Left lung (tissue), 10 donors: ENCODE data around the gene FHIT. TPM values are rescaled to one million over a fixed set of nuclear protein-coding genes. Genes with fewer than 3 reads are reported as not detected.

ENCODE experiments used
- ATAC-seq: fragments of 200-7000 bp; cut with Tn5 transposase; one replicate; pipeline ENCODE4 v1.9.1; 2020; ENCODE audit warnings: moderate library complexity
- DNase-seq, 4 donors: peaks; one replicate each; pipeline ENCODE4 v3.0.0-alpha.2; 2013 to 2020
- H3K27ac ChIP-seq, 2 donors: fragments of 200-600 bp; sonication (generic) in 1 of 2; one replicate each; pipeline versions ENCODE4 v1.5.0 to v1.8.0; 2020 to 2021
- H3K27me3 ChIP-seq, 2 donors: fragments of 200-600 bp; sonication (generic) in 1 of 2; one replicate each; pipeline versions ENCODE4 v1.5.0 to v1.8.0; 2020 to 2021
- H3K36me3 ChIP-seq, 2 donors: fragments of 200-600 bp; sonication (generic) in 1 of 2; one replicate each; pipeline versions ENCODE4 v1.5.0 to v1.8.0; 2020 to 2021
- H3K4me1 ChIP-seq, 2 donors: fragments of 200-600 bp; one replicate each; pipeline ENCODE4 v1.8.0; 2021
- H3K4me3 ChIP-seq, 2 donors: fragments of 200-600 bp; sonication (generic) in 1 of 2; one replicate each; pipeline versions ENCODE4 v1.5.0 to v1.8.0; 2020 to 2021; ENCODE audit warnings: mild to moderate bottlenecking in 1 of 2
- H3K9me3 ChIP-seq, 2 donors: fragments of 200-600 bp; sonication (generic) in 1 of 2; one replicate each; pipeline versions ENCODE4 v1.5.0 to v1.8.0; 2020 to 2021
- intact Hi-C, 2 donors: fragments of 100-400 bp; cut with DNase I; formaldehyde crosslinking; loops; one replicate each; pipeline versions ENCODE4 v1.11.2 to v1.14.2; 2022
- polyA plus RNA-seq, 6 donors: library from polyadenylated mRNA; unstranded; fragments of 120-200 nt; gene quantifications; one replicate each; pipeline ENCODE4 v1.2.1, GENCODE V29; 2013; ENCODE audit not compliant: insufficient read length in 6 of 6
- total RNA-seq, 2 donors: library from RNA; stranded (reverse); fragmentation: NEBNext Ultra II Directional; extraction: Animal tissue kit (Norgen Biotek cat#: 25700); gene quantifications; one replicate each; pipeline ENCODE4 v1.2.1, GENCODE V29; 2021
- TF ChIP-seq, protein P1 (sequence below), 2 donors: fragments of 200-600 bp; sonication (generic) in 1 of 2; IDR thresholded peaks; one replicate each; pipeline versions ENCODE4 v1.5.0 to v1.8.0; 2021; ENCODE audit warnings: antibody characterized with exemption in 2 of 2
- donor health status: DM: no; HTN: yes; CAD: no.
- donor health status: DM: no; HTN: no; CAD: no.

The FHIT gene
- total and polyA plus RNA-seq, 8 donors: 8.5 to 16.3 (median 9.7) TPM

DNA sequence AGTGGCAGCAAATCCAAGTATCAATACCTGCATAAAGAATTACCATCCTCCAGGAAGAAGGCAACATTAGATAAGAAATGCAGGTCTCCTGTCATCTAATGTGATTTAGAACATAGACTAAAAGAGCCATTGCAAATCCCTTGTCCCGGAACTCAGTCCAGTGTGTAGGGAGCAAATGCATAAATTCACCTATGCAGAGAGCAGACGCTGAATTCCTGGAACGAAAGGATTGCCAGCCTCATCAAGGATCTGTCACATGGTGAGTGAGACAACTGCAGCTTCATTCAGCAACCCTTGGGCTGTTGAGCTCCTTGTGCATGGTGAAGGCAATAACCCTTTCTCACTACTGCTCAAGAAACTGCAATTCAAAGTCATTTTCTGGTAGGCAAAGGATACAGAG, 1504.7 kb downstream of the FHIT start:
- no peaks in the 10 kb centered on the region for H3K27me3 ChIP-seq
- no peaks in the 10 kb centered on the region for H3K36me3 ChIP-seq
- no peak for DNase-seq
- H3K4me1 ChIP-seq: peaks cover 0 to 4% of the 10 kb centered on the region in 2 donors
- intact Hi-C loops: no loop called here
- TF ChIP-seq, protein P1, sequence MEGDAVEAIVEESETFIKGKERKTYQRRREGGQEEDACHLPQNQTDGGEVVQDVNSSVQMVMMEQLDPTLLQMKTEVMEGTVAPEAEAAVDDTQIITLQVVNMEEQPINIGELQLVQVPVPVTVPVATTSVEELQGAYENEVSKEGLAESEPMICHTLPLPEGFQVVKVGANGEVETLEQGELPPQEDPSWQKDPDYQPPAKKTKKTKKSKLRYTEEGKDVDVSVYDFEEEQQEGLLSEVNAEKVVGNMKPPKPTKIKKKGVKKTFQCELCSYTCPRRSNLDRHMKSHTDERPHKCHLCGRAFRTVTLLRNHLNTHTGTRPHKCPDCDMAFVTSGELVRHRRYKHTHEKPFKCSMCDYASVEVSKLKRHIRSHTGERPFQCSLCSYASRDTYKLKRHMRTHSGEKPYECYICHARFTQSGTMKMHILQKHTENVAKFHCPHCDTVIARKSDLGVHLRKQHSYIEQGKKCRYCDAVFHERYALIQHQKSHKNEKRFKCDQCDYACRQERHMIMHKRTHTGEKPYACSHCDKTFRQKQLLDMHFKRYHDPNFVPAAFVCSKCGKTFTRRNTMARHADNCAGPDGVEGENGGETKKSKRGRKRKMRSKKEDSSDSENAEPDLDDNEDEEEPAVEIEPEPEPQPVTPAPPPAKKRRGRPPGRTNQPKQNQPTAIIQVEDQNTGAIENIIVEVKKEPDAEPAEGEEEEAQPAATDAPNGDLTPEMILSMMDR (IDR thresholded peaks at IDR 0.05): no peak
- H3K4me3 ChIP-seq: no peak overlapping the region
- H3K9me3 ChIP-seq: no peaks in the 10 kb centered on the region
- no peak overlapping the region for H3K27ac ChIP-seq
- ATAC-seq: no peak

DNA sequence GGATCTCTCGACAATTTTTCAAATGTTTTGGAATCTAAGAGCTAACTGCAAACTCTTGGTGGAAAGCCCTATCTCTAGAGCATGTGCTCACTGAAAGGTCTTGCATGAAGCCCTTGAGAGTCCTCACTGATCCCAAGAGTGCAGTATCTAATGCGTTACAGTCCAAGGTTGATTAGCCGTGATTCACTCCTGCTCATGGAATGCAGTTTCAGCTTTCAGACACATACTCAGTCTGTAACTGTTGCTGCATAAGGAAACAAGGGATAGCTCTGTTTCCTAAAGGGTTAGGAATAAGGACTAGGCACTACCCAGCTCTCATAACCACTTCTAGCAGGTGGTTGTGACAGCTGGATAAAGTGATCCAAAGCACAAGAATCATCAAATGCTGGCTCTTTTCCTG, 1514.0 kb downstream of the FHIT start:
- Histone ChIP-seq H3K27me3 (no peaks in the 10 kb centered on the region), H3K27ac (no peak overlapping the region), H3K4me3 (no peak overlapping the region), H3K36me3 (no peaks in the 10 kb centered on the region), H3K9me3 (no peaks in the 10 kb centered on the region), H3K4me1 (no peaks in the 10 kb centered on the region)
- TF ChIP-seq, protein P1 (IDR thresholded peaks at IDR 0.05): no peak
- intact Hi-C loops: no loop called here
- DNase-seq: no peak
- ATAC-seq: no peak

DNA sequence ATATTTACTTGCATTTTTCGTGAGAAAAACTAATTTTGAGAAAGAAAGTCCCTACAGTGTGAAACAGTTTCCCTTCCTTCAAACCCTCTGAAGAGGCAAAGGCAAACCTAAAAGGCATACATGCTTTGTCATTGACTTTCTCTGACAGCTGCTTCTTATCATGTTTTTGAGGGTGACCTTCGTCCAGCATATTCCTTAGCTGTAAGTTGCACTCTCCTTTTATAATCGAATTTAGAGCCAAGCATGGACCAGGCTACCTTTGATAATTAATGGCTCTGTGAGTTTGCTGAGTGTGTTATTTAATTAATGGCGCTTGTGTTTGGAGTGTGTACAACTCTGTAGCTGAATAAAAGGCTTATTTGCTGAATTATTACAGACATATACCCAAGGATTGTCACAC, 1517.2 kb downstream of the FHIT start:
- Histone ChIP-seq H3K9me3 (no peaks in the 10 kb centered on the region), H3K36me3 (no peaks in the 10 kb centered on the region), H3K27me3 (no peaks in the 10 kb centered on the region), H3K4me3 (no peak overlapping the region), H3K4me1 (no peaks in the 10 kb centered on the region), H3K27ac (no peak overlapping the region)
- TF ChIP-seq, protein P1 (IDR thresholded peaks at IDR 0.05): no peak
- intact Hi-C loops: no loop called here
- DNase-seq: no peak
- ATAC-seq: no peak

DNA sequence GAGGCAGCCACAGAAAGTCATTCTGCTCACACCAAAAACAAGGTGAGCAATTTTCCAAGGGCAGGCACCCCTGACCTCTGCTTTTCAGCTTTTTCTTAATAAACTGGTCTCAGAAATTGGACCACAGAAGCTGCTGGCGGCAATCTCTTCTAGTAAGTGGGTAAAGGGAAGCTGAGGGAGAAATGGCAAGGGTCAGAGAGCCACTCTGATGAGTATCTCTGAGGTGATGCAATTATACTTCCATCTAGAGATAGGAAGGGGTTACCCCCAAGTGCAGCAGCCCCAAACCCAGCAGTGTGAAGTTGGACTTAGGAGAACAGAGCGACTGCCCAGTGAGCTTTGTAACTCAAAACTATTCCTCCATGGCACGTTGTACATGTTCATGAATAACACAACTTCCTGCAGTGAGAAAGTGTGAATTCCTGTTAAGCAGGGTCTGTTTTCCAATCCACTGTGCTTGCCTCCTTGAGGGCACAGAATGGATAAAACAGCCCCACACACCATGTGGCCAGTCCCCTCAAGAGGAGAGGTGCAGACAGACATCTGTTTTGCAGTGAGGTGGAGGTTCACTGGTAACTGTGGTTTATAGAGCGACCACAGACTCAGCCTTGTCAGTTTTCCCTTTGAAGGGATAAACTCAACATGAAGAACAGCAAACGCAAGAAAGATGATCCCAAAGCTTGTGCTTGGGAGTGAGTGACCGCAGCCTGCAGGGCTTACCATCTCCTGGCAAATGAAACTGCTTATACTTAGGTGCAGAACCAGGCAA, 1518.0 kb downstream of the FHIT start:
- H3K4me3 ChIP-seq: no peak overlapping the region
- TF ChIP-seq, protein P1 (IDR thresholded peaks at IDR 0.05): no peak
- intact Hi-C loops: no loop called here
- no peaks in the 10 kb centered on the region for H3K36me3 ChIP-seq
- no peaks in the 10 kb centered on the region for H3K9me3 ChIP-seq
- H3K4me1 ChIP-seq: no peaks in the 10 kb centered on the region
- ATAC-seq (no peak), DNase-seq (no peak)
- no peaks in the 10 kb centered on the region for H3K27me3 ChIP-seq
- no peak overlapping the region for H3K27ac ChIP-seq

DNA sequence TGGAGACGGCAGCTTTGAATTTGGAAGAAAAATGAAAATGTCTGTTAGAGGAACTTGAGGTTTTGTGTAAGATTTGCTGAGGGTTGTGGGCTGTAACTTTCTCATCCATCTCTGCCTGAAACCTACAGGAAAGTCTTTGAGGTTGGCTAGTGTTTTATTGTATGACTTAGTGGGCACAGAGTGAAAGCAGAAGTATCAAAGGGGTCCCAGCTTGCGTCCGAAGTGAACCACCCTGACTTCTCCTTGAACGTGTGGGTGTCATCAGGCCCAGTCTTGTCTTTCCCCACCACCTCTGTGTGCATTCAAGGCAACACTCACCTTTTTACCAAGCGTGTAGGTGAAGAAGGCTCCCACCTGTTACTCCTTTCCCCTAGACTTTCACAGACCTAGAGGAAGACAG, 1519.3 kb downstream of the FHIT start:
- TF ChIP-seq, protein P1 (IDR thresholded peaks at IDR 0.05): no peak
- DNase-seq (no peak), ATAC-seq (no peak)
- Histone ChIP-seq H3K27ac (no peak overlapping the region), H3K27me3 (no peaks in the 10 kb centered on the region), H3K4me3 (no peak overlapping the region), H3K4me1 (no peaks in the 10 kb centered on the region), H3K36me3 (no peaks in the 10 kb centered on the region), H3K9me3 (no peaks in the 10 kb centered on the region)
- intact Hi-C loops: no loop called here
